Activated effector memory CD4-positive, alpha-beta T cell treated with anti-CD3 and anti-CD28 coated beads, Interleukin-2, amount 50 U/mL, for 16 hours (primary cell): ENCODE data around the gene EVI5.
"Not testable (repeated sequence)": the region's sequence is repeated elsewhere in the genome, so short reads cannot be mapped to it uniquely, and the experiment has no call there.

Experiments used
- DNase-seq: peaks from one replicate; pipeline ENCODE4 v3.0.0-alpha.2; 2020

Gene EVI5

DNA sequence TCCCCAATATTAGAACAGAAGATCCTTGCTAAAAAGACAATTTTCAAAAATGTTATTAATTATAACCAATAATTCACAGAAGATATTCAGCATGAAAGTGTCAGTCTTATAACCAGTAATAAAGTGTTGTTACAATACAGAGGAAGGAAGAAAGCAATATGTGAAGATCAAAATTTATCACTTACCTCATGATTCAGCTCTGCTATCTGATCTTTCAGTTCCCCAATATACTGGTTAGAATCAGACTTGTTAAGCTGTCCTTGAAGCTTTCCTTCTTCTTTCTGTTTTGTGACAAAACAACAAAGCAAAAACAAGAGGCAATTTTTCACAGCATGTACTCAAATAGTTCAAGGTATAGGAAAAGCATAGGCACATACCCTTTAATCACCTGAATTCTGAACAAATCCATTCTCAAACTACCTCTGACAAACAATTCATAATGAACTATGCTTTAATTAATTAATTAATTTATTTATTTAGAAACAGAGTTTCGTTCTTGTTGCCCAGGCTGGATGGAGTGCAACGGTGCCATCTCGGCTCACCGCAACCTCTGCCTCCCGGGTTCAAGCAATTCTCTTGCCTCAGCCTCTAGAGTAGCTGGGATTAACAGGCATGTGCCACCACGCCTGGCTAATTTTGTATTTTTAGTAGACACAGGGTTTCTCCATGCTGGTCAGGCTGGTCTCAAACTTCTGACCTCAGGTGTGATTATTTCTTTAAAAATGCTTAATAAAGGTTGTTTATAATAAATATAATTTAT lies 221.3 kb downstream of the EVI5 start:
- DNase-seq = no peak

DNA sequence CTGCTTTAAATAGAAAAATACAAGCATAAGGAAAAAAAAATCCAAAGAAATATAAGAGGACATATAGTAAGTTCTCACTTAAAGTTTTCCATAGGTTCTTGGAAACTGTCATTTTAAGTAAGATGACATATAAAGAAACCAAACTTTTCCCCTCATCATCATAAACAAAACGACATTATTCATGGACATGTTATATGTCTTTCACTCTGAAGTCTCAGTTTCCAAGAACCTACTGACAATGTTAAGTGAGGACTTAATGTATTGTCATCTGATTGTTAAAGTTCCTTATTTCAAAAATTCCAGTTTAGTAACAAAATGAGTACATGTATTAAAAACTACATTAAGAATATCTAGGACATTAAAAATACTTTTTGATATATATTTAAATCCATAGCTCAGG lies 228.6 kb downstream of the EVI5 start:
- no peak for DNase-seq

DNA sequence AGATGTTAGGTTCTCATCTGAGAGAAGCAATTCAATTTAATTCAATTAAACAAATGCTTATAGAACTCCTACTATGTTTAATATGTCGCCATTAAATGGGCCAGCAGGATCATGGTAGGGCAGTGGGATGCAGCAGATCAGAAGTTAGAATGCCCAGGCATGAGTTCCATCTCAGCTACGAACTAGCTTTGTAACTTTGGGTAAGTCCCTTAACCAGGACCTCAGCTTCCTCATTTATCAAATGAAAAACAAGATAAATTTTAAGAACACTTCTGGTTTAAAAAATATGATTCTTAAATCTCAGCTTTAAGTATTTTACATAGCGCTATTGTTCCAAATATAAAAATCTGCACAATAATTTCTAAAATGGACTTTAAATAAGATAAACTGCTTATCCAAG lies 230.7 kb downstream of the EVI5 start:
- no peak for DNase-seq

DNA sequence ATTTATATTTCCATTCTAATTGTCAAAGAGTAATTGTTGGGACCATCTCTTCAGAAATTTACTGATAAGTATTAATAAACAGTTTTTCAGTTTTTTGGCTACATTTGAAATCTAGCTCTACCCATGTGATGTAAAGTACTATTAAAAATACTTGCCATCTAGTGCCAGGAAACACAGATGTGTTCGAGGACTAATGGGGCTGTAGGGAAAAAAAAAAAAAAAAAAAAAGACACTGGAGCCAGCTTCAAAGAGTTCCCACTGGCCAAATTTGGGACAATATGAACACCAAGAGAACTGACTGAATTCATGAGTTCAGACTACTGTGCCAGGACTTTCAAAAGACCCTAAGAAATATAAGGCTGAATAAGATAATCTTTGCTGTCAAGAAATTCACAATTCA lies 233.0 kb downstream of the EVI5 start:
- no peak for DNase-seq

DNA sequence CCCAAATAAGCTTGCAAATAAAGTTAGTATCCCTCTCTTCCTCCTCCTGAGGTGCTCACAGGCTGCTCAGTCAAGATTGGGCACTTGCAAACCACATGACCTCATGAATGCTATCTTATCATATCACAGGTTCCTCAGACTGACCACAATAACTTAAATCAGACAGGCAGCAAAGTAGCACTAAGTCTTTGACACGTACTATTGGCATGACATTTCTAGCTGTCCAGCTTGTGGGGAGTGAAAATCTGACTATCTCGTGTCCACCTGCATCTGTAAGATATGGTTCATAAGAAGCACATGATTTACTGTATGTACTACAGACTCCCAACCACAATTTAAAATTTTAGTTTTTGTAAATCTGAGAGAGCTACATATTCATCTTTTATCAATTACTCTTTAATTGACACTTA lies 240.1 kb downstream of the EVI5 start:
- no peak for DNase-seq

DNA sequence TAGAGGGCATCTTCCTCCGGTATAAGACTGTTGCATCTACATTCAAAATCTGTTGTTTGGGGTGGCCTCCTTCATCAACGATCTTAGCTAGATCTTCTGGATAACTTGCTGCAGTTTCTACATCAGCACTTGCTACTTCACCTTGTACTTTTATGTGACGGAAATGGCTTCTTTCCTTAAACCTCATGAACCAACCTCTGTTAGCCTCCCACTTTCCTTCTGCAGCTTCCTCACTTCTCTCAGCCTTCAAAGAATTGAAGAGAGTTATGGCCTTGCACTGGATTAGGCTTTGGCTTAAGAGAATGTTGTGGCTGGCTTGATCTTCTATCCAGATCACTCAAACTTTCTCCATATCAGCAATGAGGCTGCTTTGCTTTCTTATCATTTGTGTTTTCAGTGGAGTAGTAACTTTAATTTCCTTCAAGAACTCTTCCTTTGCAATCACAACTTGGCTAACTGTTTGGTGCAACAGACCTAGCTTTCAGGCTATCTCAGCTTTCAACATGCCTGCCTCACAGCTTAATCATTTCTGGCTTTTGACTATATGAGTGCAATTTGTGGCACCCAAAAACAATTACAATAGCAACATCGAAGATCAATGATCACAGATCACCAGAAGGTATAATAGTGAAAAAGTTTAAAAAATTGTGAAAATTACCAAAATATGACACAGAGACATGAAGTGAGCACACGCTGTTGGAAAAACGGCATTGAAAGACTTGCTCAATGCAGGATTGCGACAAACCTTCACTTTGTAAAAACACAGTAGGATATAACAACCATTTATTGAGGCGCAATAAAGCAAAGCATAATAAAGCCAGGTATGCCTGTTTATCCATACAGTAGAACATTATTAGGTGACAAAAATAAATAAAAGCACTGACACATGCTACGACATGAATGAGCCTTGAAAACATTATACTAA lies 241.5 kb downstream of the EVI5 start:
- DNase-seq = no peak

DNA sequence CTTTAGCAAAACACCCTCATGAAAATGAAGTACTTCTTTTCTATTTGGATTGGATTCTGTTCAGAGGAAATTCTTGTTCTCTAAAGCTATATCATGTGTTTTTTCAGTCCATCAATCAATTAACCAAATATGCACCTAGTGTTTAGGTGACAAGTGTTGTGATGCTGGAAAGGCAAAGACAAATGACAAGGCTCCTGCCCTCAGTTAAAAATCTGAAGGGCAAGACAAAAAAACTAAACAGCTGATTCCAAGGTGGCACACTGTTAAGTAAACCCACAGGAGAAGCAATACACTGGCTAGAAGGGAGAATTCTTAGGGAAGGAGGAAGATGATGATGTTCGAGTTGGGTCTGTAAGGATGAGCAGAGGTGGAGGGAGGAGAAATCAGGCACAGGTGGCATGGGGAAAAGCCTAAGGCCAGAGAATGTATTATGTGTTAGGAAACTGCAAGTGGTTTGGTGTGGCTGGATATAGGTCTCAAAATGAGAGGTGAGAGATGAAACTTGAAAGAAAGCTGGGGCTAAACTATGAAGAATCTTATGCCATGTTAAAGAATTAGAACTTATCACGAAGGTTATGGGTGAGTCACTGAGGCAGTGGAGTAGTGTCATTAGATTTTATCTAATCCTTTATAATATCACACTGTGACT lies 246.4 kb downstream of the EVI5 start:
- no peak for DNase-seq

DNA sequence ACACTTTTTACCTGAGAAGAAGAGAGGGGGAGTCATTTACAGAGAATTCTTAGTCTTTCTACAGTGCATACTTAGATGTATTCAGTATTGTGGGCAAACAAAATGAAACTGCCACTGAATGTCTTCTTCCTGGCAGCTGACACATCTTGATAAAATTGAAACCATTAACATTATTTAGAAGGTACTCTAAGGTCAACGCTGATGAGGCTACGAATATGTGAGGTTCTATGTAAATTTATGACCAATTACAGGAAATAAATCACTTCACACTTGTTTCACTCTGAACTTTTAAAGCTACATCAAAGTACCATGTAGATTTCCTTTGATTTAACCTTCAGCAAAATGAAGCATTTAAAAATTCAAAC lies 246.9 kb downstream of the EVI5 start:
- DNase-seq = no peak

DNA sequence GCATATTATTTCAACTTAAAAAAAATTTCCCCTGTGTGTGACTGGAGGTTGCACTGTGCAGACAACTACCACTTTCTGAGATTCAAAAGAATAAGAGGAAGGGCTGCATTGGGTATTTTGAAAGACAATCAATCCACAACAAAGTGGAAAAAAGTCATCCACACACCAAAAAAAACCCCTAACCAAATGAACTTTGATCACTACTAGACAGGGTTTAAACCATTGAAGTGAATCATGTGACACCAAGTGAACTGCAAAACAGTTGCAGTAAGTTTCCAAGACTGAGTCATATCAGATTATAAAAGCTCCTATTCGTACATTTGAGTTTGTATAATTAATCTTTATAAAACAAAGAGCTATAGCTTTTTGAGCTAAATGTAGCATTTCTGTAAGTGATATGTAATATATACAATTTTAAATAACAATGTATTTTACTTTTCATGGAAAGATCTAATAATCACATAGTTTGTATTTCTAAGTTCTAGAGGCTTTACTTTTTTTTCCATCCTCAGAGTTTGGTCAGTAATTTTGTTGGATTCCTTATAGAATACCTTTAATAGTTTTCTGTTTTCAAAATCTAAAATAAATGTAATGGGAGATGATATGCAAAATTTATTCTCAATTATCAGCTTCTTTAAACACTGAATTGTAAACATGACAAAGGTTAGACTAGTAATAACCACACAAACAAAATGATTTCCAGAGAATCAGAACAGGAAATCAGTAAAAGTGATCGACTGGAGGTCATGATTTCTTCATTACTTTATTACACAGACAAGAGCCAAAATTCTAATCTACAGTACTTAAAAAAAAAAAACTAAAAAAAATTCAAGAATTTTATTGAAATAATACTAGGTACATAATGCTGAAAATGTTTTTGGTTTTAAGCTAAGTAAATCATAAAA lies 247.7 kb downstream of the EVI5 start:
- DNase-seq = no peak

DNA sequence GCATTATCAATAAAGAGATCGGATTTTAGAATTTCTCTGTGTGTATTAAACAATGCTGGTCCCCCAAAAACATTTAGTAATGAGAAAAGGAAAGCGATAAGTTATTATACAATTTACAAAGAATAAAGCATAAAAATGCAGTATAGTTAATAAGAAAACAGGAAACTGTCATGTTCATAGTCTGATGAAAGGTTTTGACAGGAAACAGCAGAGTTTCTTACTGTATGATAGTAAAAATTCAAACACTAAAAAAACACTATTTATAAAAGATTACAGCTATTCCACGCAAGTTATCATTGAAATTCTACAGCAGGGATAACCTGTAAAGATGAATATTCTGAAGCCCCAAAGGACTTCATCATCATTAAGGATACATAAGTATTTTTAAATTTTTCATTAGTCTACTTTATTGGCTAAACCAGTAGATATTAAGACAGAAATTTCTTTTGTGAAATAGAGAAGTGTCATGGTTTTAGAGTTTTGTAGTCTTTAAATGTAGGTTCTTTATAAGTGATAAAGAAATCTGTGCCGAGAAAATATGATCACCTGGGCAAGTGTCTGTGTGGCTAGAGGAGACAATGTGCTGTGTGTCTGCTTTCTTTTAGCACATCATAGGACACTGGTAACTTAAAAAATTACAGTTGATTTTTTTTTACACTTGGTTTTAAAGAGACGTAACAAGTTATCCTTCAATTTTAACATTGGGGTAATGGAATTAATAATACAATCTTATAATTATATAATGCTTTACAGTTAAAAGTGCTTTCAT lies 248.5 kb downstream of the EVI5 start:
- DNase-seq = no peak

DNA sequence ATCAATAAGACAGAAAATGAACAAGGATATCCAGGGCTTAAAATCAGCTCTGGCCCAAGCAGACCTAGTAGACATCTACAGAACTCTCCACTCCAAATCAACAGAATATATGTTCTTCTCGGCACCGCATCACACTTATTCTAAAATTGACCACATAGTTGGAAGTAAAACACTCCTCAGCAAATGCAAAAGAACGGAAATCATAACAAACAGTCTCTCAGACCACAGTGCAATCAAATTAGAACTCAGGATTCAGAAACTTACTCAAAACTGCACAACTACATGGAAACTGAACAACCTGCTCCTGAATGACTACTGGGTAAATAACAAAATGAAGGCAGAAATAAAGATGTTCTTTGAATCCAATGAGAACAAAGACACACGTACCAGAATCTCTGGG lies 252.5 kb downstream of the EVI5 start:
- DNase-seq = not testable (repeated sequence)

DNA sequence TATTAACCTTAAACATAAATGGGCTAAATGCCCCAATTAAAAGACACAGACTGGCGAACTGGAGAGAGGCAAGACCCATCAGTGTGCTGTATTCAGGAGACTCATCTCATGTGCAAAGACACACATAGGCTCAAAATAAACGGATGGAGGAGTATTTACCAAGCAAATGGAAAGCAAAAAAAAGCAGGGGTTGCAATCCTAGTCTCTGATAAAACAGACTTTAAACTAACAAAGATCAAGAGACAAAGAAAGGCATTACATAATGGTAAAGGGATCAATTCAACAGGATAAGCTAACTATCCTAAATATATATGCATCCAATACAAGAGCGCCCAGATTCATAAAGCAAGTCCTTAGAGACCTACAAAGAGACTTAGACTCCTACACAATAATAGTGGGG lies 253.0 kb downstream of the EVI5 start:
- DNase-seq = not testable (repeated sequence)

DNA sequence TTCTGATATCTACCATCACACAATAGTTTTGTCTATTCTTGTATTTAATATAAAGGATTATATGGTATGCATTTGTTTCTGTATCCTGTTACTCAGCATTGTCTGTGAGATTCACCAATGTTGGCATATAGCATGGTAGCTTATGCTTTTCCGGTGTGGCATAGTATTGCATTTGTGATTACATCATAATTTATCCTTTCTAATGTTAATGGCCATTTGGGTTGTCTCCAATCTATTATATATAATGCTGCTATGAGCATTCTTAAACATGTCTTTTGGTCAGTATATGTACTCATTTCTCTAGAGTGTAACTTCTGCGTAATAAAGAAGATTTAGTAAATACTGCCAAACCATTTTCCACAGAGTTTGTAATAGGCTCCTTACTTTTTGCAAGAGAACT lies 257.2 kb downstream of the EVI5 start:
- DNase-seq = no peak

DNA sequence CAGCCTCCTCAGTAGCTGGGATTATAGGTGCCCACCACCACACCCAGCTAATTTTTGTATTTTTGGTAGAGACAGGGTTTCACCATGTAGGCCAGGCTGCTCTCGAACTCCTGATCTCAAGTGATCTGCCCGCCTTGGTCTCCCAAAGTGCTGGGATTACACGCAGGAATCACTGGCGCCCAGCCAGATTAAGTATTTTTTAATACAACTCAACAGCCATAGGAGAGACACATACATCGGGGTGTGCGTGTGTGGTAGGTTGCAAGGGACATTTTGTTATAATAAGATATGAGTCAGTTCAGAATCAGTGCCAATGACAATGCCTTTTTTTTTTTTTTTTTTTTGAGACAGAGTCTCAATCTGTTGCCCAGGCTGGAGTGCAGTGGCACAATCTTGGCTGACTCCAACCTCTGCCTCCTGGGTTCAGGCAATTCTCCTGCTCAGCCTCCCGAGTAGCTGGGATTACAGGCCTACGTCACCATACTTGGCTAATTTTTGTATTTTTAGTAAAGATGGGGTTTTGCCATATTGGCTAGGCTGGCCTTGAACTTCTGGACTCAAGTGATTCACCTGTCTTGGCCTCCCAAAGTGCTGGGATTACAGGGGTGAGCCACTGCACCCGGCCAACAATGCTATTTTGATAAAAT lies 259.8 kb downstream of the EVI5 start:
- DNase-seq = not testable (repeated sequence)

DNA sequence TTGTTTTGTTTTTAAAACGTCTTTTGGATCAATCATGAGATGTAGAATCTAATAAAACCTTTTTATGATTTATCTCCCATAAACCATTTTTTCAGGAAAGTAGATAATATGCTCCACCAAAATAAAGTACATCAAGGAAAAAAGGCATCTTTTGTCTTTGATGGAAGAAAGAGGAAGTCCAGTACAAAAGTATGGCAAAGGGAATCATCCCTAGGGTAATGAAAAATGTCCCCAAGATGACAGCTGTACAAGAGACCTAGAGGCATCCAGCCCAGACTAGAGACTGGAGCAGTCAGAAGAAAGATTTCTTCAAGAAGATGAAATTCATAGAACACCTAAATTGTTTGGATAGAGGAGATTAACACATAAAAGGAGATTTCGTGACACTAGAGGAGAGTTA lies 265.9 kb downstream of the EVI5 start:
- no peak for DNase-seq

DNA sequence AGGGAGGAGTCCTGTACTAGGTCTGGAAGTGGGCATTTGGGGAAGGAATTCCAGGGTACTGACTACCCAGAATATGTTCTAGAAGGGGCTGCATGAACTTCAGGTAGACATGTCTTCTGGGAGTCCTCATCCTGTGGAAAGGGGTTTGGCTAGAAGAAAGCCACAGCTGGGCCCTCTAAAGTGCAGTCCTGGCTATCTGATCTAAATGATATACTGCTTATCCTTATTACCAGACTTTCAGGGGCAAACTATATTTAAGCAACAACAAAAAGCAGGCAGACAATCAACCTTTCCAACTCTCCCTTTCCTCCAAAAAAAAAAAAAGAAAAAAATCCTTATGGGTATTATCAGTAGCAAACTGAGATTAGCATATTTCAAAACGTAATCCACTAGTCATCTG lies 268.3 kb downstream of the EVI5 start:
- no peak for DNase-seq

DNA sequence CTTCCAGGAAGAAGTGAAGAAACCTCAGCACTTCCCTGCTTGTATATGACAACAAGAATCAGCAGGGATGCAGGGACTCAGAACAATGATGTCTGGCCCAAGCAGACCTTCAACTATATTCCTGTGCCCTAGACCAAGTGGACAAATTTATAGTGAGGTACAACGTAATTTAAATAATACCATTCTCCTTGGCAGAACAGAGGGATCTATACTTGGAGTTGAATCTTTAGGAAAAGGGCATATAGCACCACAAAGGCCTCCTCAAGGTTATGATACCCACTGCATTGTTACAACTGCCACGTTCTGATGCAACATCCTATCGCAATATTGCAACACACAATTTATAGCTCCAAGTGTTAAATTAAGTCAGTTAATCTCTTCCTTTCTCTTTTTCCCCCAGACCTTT lies 269.1 kb downstream of the EVI5 start:
- no peak for DNase-seq

DNA sequence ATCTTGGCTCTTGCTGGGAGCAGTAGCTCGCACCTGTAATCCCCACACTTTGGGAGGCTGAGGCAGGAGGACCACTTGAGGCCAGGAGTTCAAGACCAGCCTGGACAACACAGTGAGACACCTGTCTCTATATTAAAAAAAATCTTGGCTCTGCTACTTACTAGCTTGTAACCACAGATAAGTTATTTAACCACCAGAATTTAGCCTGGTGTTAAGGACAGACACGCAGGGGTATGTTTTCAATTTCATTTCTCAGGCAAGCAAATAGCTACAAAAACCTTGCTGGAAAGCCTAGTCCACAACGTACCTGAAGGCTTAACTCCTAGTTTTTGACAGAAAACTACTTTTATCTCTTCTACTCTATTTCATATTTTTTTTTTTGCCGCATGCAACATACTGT lies 273.4 kb downstream of the EVI5 start:
- DNase-seq = no peak

DNA sequence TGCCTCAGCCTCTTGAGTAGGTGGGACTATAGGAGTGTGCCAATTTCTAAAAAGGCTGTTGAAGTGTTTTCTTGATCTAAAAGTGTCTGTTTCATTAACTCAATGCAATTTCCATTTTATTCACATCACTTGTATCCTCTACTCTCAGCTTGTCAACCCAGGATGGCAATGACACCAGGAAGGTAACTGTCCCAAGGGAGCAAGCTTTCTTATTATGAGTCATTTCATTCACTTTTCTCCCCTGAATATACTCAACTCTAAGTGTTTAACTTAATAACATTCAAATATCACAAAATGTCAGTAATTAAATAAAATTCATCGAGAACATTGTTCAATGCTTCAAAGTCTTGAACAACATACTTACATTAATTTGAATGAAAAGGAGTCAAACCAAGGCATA lies 275.3 kb downstream of the EVI5 start:
- no peak for DNase-seq

DNA sequence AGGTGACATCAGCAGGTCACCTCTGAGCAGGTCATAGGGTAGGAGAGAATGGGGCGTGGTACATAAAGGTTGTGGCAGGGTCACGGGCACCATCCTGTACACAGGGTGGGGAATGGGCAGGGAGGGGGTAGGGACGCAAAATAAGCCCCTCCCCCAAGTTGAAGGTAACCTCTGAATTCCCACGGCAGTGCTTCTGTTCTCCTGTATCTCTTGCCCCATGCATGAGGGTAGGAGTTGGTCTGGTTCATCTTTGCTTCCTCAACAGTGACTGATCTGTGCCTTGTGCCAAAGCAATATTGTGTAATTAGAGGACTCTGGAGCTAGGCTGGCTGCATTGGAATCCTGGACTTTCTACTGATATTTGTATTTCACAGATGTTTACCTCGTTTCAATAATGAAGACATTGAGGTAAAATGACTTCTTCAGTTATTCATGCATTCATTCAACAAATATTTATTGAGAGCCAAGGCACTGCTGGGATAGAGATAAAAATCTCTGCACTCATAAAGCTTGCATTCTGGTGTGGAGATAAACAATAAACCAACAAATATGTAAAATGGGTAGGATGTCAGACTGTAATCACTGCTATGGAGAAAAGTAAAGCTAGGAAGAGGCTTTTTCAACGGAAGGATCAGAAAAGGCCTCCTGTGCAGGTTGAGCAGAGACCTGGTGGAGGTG lies 279.8 kb downstream of the EVI5 start:
- DNase-seq = no peak
